A673 (cell line): Measurements from ENCODE around the gene CAMK2A. TPM values are rescaled to one million over a fixed set of nuclear protein-coding genes. Genes with fewer than 3 reads are reported as not detected.

Source experiments
- BruUV-seq: library from RNA; stranded (reverse); fragments of 400-500 nt; replicated peaks from 2 replicates; lab custom pipeline; 2021; lab: Mats Ljungman, UMichigan
- CTCF ChIA-PET: fragments of 300-600 bp; sonication (Branson Sonifier 250); formaldehyde crosslinking; loops from one replicate; lab custom pipeline; 2022; ENCODE audit warnings: antibody characterized with exemption; lab: Charles Lee
- POLR2A ChIA-PET: fragments of 300-600 bp; sonication (Branson Sonifier 250); formaldehyde crosslinking; loops from one replicate; lab custom pipeline; 2022; ENCODE audit warnings: antibody characterized with exemption; ENCODE audit not compliant: low non-redundant PET; lab: Charles Lee
- DNase-seq: peaks from one replicate; pipeline ENCODE4 v3.0.0-alpha.2; 2015; ENCODE audit warnings: low spot score
- H3K27ac ChIP-seq: fragments of 200-600 bp; sonication (generic); 2 replicates; pipeline ENCODE4 v1.5.1; 2016; ENCODE audit warnings: mixed run types, low read depth, mild to moderate bottlenecking, mixed read lengths, antibody characterized with exemption, low read length; ENCODE audit not compliant: poor library complexity, severe bottlenecking
- H3K27me3 ChIP-seq: fragments of 200-600 bp; sonication (generic); replicated peaks from 2 replicates; pipeline ENCODE4 v1.6.1; 2017; ENCODE audit warnings: mixed run types, low read depth, mild to moderate bottlenecking, mixed read lengths, antibody characterized with exemption, low read length; ENCODE audit not compliant: insufficient read depth, poor library complexity
- H3K36me3 ChIP-seq: fragments of 200-600 bp; sonication (generic); 2 replicates; pipeline ENCODE4 v1.6.1; 2016; ENCODE audit warnings: mixed run types, mild to moderate bottlenecking, mixed read lengths, antibody characterized with exemption, low read length; ENCODE audit not compliant: insufficient read depth, poor library complexity, severe bottlenecking
- H3K4me1 ChIP-seq: fragments of 200-600 bp; sonication (generic); 2 replicates; pipeline ENCODE4 v1.6.1; 2017; ENCODE audit warnings: mixed run types, mild to moderate bottlenecking, mixed read lengths, antibody characterized with exemption, low read length; ENCODE audit not compliant: insufficient read depth, poor library complexity, severe bottlenecking
- H3K4me3 ChIP-seq: fragments of 200-600 bp; sonication (generic); 2 replicates; pipeline ENCODE4 v1.5.1; 2016; ENCODE audit warnings: low read depth, mixed run types, mild to moderate bottlenecking, mixed read lengths, low read length; ENCODE audit not compliant: poor library complexity, severe bottlenecking
- H3K9me3 ChIP-seq: fragments of 200-600 bp; sonication (generic); 2 replicates; pipeline ENCODE4 v1.6.1; 2016; ENCODE audit warnings: mixed run types, low read depth, mild to moderate bottlenecking, mixed read lengths, antibody characterized with exemption, low read length; ENCODE audit not compliant: poor library complexity, severe bottlenecking
- EZH2 ChIP-seq: fragments of 200-600 bp; sonication (generic); IDR thresholded peaks from 2 replicates; pipeline ENCODE4 v1.6.1; 2017; ENCODE audit warnings: borderline replicate concordance, low read depth, mild to moderate bottlenecking, mixed read lengths, antibody characterized with exemption, low read length; ENCODE audit not compliant: poor library complexity, severe bottlenecking
- intact Hi-C: fragments of 100-400 bp; cut with micrococcal nuclease; formaldehyde crosslinking; loops from one replicate; pipeline ENCODE4 v1.10.0; 2022; ENCODE audit not compliant: unreplicated experiment
- total RNA-seq: library from RNA; stranded (reverse); gene quantifications from 2 replicates; pipeline ENCODE4 v1.2.3, GENCODE V29; 2021
- TF ChIP-seq, protein P1 (sequence below): fragments of 300-800, 200-600 bp; sonication (generic); conservative IDR thresholded peaks from 2 replicates; pipeline ENCODE4 v1.5.1; 2017; ENCODE audit warnings: low read depth, mild to moderate bottlenecking, antibody characterized with exemption, low read length, moderate library complexity, mixed read lengths

Gene CAMK2A
- total RNA-seq, 1 experiment from 2014 or later = not detected

DNA sequence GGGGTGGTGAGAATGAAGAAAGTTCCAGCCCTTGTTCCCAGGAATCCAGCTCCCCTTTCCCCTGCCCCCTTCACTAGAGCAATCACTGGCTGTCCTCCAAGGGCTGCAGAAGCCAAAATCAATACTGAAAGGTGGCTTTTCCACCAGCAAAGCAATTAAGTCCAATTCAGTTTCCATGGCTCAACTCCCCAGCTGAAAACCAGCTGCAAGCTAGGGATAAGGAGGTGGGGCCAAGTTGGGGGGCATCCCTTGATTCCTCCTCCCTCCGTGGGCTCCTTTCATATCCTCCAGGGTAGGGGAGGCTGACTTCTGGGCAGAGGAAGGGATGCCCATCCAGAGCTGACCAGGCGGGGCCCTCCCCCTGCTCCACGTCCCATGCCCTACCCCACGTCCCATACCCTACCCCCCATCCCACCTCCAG lies 22.7 kb downstream of the CAMK2A start:
- no peak overlapping the region for H3K27ac ChIP-seq
- no peaks in the 10 kb centered on the region for H3K36me3 ChIP-seq
- CTCF ChIA-PET = no interaction called here
- H3K9me3 ChIP-seq = no peaks in the 10 kb centered on the region
- no TSS peak for BruUV-seq
- no peak overlapping the region for H3K4me3 ChIP-seq
- no peaks in the 10 kb centered on the region for H3K27me3 ChIP-seq
- intact Hi-C loops = no loop called here
- DNase-seq = no peak
- TF ChIP-seq, protein P1, sequence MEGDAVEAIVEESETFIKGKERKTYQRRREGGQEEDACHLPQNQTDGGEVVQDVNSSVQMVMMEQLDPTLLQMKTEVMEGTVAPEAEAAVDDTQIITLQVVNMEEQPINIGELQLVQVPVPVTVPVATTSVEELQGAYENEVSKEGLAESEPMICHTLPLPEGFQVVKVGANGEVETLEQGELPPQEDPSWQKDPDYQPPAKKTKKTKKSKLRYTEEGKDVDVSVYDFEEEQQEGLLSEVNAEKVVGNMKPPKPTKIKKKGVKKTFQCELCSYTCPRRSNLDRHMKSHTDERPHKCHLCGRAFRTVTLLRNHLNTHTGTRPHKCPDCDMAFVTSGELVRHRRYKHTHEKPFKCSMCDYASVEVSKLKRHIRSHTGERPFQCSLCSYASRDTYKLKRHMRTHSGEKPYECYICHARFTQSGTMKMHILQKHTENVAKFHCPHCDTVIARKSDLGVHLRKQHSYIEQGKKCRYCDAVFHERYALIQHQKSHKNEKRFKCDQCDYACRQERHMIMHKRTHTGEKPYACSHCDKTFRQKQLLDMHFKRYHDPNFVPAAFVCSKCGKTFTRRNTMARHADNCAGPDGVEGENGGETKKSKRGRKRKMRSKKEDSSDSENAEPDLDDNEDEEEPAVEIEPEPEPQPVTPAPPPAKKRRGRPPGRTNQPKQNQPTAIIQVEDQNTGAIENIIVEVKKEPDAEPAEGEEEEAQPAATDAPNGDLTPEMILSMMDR = no peak
- TF ChIP-seq EZH2 = no peak
- POLR2A ChIA-PET = no interaction called here
- H3K4me1 ChIP-seq = peaks cover 20% of the 10 kb centered on the region

- BruUV-seq = no TSS peak
- no peak for DNase-seq
- Histone ChIP-seq H3K4me3 (no peak overlapping the region), H3K36me3 (no peaks in the 10 kb centered on the region), H3K4me1 (peaks cover 20% of the 10 kb centered on the region), H3K9me3 (no peaks in the 10 kb centered on the region), H3K27me3 (no peaks in the 10 kb centered on the region), H3K27ac (no peak overlapping the region)
- no peak for TF ChIP-seq EZH2
- TF ChIP-seq, protein P1 = no peak
- POLR2A ChIA-PET = no interaction called here
- CTCF ChIA-PET = no interaction called here
- intact Hi-C loops = no loop called here
Observed at GRCh38 chr5:150265870-150266383, 23.6 kb downstream of the CAMK2A start.

DNA sequence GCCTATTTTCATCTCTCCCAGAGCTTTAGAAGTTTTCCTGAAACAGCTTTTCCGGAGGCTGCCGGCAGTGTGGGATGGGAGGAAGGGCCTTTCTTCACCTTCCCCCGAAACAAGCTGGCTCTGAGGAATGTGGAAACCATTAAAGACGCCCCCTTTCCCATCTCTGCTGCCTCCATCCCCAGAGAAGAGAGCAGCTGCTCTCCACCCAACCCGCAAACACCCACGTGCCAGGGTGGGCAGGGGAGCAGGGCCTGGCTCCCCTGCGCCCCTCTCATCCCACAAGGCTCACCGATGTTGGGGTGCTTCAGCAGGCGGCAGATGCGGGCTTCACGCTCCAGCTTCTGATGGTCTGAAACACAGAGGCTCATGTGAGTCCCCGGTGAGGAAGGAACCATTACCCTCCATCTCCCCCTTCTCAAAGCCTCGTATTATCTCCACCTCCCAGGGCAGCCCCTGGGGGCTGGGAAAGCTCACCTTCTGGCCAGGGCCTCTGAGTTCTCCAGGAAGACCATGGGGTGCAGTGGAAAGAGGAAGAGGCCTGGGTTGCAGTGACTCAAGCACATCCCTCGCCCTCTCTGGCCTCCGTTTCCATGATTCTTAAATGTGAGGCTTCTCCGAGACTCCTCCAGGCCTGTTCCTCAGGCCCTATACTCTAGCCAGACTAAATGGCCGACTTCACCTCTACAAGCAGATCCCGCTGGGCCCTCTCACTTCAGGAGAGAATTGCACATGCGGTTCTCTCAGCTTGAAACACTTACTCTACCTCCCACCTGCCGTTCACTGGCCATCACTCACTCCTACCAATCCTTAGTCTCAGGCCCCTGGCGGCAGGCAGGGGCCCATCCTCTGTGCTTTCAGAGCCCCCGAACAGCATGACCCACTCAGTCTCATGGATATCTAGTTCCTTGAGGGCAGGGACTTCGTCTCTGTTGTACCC lies 24.6 kb downstream of the CAMK2A start:
- no peak for DNase-seq
- no peak overlapping the region for H3K27ac ChIP-seq
- no peaks in the 10 kb centered on the region for H3K36me3 ChIP-seq
- H3K4me3 ChIP-seq = no peak overlapping the region
- H3K4me1 ChIP-seq = peaks cover 13% of the 10 kb centered on the region
- TF ChIP-seq, protein P1 = no peak
- no peak for TF ChIP-seq EZH2
- BruUV-seq = no TSS peak
- no peaks in the 10 kb centered on the region for H3K9me3 ChIP-seq
- CTCF ChIA-PET = no interaction called here
- POLR2A ChIA-PET = interaction anchor here (0.6 kb wide), 1 partner anchor 1016 kb away, joined by 3 read pairs; no protein-coding TSS in a partner anchor
- intact Hi-C loops = no loop called here
- H3K27me3 ChIP-seq = no peaks in the 10 kb centered on the region
